Measurements from ENCODE around the gene CHD2. TPM values are rescaled to one million over a fixed set of nuclear protein-coding genes. Genes with fewer than 3 reads are reported as not detected.

CHD2 gene
- total RNA-seq, 1 donor from 2014 or later, result 93.4 TPM

GRCh38 chr15:92900731-92901071, 577 bp downstream of the CHD2 start:
- TF ChIP-seq CTCF (conservative IDR thresholded peaks at IDR 0.05), result no peak
- Mint-ChIP-seq H3K27ac (ENCODE audit: unreplicated experiment) (peak overlapping the region; percentile 100), H3K4me1 (peaks cover 60% of the 10 kb centered on the region), H3K27me3 (ENCODE audit: low read depth) (peaks cover 18% of the 10 kb centered on the region), H3K4me3 (peak overlapping the region; percentile 95), H3K9me3 (peaks cover 4% of the 10 kb centered on the region), H3K36me3 (ENCODE audit: low read depth) (peaks cover 40% of the 10 kb centered on the region)
- DNase-seq (ENCODE audit: low read depth, low spot score), result no peak

DNA sequence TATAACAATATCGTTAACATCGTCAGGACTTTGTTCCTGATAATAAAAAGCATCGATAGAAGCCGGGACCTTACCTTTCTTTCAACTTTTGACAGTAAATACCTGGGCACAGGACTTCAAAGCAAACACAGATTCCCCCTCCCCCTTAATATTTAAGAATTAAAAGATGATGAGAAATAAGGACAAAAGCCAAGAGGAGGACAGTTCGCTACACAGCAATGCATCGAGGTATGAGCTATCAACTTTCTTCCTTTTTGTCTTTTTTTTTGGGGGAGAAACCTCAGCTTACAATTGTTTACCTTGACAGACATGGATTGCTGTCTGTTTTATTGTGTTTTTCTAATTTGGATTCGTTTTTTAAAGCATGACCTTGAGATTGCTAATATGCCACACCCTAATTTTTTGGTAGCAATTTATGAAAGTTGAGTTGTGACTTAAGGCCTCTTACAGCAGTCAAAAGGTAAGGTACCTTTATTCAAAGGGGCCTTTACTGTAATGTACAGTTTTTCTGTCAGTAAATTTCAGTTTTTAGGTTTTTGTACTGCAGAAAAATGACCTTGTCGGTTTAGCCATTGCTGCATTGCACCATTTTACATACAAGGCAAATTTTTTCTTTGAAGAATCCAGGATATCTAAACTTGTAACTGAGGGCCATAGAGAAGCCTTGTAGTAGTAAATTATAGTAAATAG, 1.1 kb downstream of the CHD2 start:
- peak overlapping the region; percentile 100 for H3K27ac Mint-ChIP-seq (ENCODE audit: unreplicated experiment)
- H3K4me1 Mint-ChIP-seq, result peaks cover 63% of the 10 kb centered on the region
- no peak for DNase-seq (ENCODE audit: low read depth, low spot score)
- H3K9me3 Mint-ChIP-seq, result peaks cover 4% of the 10 kb centered on the region
- no peak for TF ChIP-seq CTCF (conservative IDR thresholded peaks at IDR 0.05)
- peak overlapping the region; percentile 95 for H3K4me3 Mint-ChIP-seq
- peaks cover 18% of the 10 kb centered on the region for H3K27me3 Mint-ChIP-seq (ENCODE audit: low read depth)
- H3K36me3 Mint-ChIP-seq (ENCODE audit: low read depth), result peaks cover 39% of the 10 kb centered on the region

- H3K36me3 Mint-ChIP-seq (ENCODE audit: low read depth), result peaks cover 32% of the 10 kb centered on the region
Observed at GRCh38 chr15:92901995-92902394, 1.9 kb downstream of the CHD2 start.

DNA sequence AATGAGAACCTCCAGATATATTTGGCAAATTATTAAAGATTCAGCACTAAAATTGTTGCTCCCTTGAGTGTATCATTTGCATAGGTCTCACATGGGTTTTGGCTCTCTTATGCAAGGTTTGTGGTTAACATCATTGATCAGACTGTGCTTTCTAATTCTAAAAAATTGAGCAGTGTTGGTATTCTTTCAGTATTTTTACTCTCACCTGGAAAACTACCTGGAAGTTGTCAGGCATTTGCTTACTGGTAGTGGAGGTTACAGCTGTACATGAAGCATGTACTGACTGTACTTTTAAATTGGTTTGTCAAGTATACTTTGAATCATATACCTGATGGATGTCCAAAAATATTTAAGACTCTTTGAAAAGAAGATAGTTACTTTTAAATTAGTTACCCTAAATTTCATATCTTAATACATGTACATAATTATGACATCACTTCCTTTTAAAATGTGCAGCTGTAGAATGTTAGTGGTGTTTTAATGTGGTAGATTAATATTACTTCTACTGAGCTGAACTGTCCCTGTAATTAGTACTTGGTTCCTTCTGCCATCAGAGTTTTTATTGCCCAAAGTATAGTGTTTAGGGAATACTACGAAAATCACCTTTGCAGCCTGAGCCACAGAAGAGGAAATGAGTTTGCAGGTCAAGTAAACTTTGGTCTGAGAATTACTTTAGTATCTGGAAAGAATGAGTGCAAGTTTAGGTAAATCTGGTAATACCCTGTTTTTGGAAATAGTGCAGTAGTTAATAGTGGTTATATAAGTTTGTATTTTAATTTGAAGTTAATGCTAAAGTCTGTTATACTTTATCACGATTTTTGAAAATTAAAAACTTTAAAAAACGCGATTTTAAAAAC, 2.8 kb downstream of the CHD2 start:
- H3K27ac Mint-ChIP-seq (ENCODE audit: unreplicated experiment), result peak overlapping the region; percentile 100
- DNase-seq (ENCODE audit: low read depth, low spot score), result no peak
- peak overlapping the region; percentile 95 for H3K4me3 Mint-ChIP-seq
- H3K36me3 Mint-ChIP-seq (ENCODE audit: low read depth), result peaks cover 27% of the 10 kb centered on the region
- peaks cover 18% of the 10 kb centered on the region for H3K27me3 Mint-ChIP-seq (ENCODE audit: low read depth)
- H3K4me1 Mint-ChIP-seq, result peaks cover 65% of the 10 kb centered on the region
- H3K9me3 Mint-ChIP-seq, result peaks cover 4% of the 10 kb centered on the region
- TF ChIP-seq CTCF (conservative IDR thresholded peaks at IDR 0.05), result no peak

More at GRCh38 chr15:92901995-92902394, 1.9 kb downstream of the CHD2 start:
- no peak for TF ChIP-seq CTCF (conservative IDR thresholded peaks at IDR 0.05)
- DNase-seq (ENCODE audit: low read depth, low spot score), result no peak
- Mint-ChIP-seq H3K4me3 (peak overlapping the region; percentile 95), H3K27me3 (ENCODE audit: low read depth) (peaks cover 18% of the 10 kb centered on the region), H3K4me1 (peaks cover 64% of the 10 kb centered on the region), H3K27ac (ENCODE audit: unreplicated experiment) (no peak overlapping the region), H3K9me3 (peaks cover 4% of the 10 kb centered on the region)

GRCh38 chr15:92903631-92903965, 3.5 kb downstream of the CHD2 start:
- Mint-ChIP-seq H3K36me3 (ENCODE audit: low read depth) (peaks cover 24% of the 10 kb centered on the region), H3K9me3 (peaks cover 4% of the 10 kb centered on the region), H3K27me3 (ENCODE audit: low read depth) (peaks cover 18% of the 10 kb centered on the region), H3K4me1 (peaks cover 71% of the 10 kb centered on the region), H3K27ac (ENCODE audit: unreplicated experiment) (peak overlapping the region; percentile 100), H3K4me3 (peak overlapping the region; percentile 95)
- DNase-seq (ENCODE audit: low read depth, low spot score), result no peak
- no peak for TF ChIP-seq CTCF (conservative IDR thresholded peaks at IDR 0.05)

All from neural crest cell (in vitro differentiated cells).